Heart right ventricle (tissue), 16 donors: Measurements from ENCODE around the gene SLC12A3. TPM values are rescaled to one million over a fixed set of nuclear protein-coding genes. Genes with fewer than 3 reads are reported as not detected.

Experiments
- ATAC-seq, 8 donors: fragments of 200-7000 bp; cut with Tn5 transposase; one replicate each; pipeline ENCODE4 v1.9.1; 2020; ENCODE audit warnings: mild to moderate bottlenecking in 8 of 8, moderate library complexity in 8 of 8, moderate number of reproducible peaks in 1 of 8
- DNase-seq, 2 donors: peaks; one replicate each; pipeline ENCODE4 v3.0.0-alpha.2; 2020
- H3K27ac ChIP-seq, 10 donors: fragments of 200-600 bp; sonication (generic) in 2 of 10; one replicate each; pipeline versions ENCODE4 v1.5.0 to v1.8.0; 2020 to 2022; ENCODE audit warnings: mild to moderate bottlenecking in 3 of 10
- H3K27me3 ChIP-seq, 7 donors: fragments of 200-600 bp; one replicate each; pipeline ENCODE4 v1.8.0; 2021 to 2022; ENCODE audit warnings: mild to moderate bottlenecking in 2 of 7
- H3K36me3 ChIP-seq, 9 donors: fragments of 200-600 bp; sonication (generic) in 1 of 9; one replicate each; pipeline versions ENCODE4 v1.5.0 to v1.8.0; 2020 to 2022; ENCODE audit warnings: mild to moderate bottlenecking in 2 of 9
- H3K4me1 ChIP-seq, 9 donors: fragments of 200-600 bp; sonication (generic) in 1 of 9; one replicate each; pipeline versions ENCODE4 v1.5.0 to v1.8.0; 2020 to 2022; ENCODE audit warnings: mild to moderate bottlenecking in 4 of 9
- H3K4me3 ChIP-seq, 10 donors: fragments of 200-600 bp; sonication (generic) in 2 of 10; one replicate each; pipeline versions ENCODE4 v1.5.0 to v1.8.0; 2020 to 2022; ENCODE audit warnings: mild to moderate bottlenecking in 7 of 10, moderate library complexity in 2 of 10
- H3K9me3 ChIP-seq, 11 donors: fragments of 200-600 bp in 10 of 11; sonication (generic) in 2 of 11; one replicate each; pipeline versions ENCODE4 v1.5.0 to v1.8.0; 2013 to 2022; ENCODE audit warnings: mild to moderate bottlenecking in 2 of 11, control low read depth in 1 of 11, moderate library complexity in 1 of 11
- WGBS, 2 donors: extraction: QIAGEN DNeasy Blood & Tissue Kit; methylation state at CpG; one replicate each; pipeline ENCODE4 v1.1.7; 2013; ENCODE audit warnings: inconsistent platforms in 1 of 2; 5-methylcytosine and 5-hydroxymethylcytosine counted together
- intact Hi-C, 10 donors: fragments of 100-400 bp; cut with DNase I; formaldehyde crosslinking; loops; one replicate each; pipeline versions ENCODE4 v1.11.1 to v1.14.2; 2022
- polyA plus RNA-seq, 2 donors: library from polyadenylated mRNA; stranded (reverse); fragments of 200-250 nt; gene quantifications; one replicate each; pipeline ENCODE4 v1.2.3, GENCODE V29; 2013
- total RNA-seq, 10 donors: library from RNA; stranded (reverse); fragmentation: NEBNext Ultra II Directional in 3 of 10; extraction: Animal tissue kit (Norgen Biotek cat#: 25700) in 3 of 10; gene quantifications; one replicate each; pipeline versions ENCODE4 v1.2.1 to v1.2.4, GENCODE V29; 2021 to 2023
- TF ChIP-seq, protein P1 (sequence below), 9 donors: fragments of 200-600 bp; sonication (generic) in 2 of 9; IDR thresholded peaks; one replicate each; pipeline versions ENCODE4 v1.5.0 to v1.8.0; 2021 to 2022; ENCODE audit warnings: antibody characterized with exemption in 9 of 9, mild to moderate bottlenecking in 5 of 9, moderate library complexity in 1 of 9
- donor health status: Arrhythmogenic right ventricular cardiomyopathy.
- donor health status: ischemic (EF 13 %, LVEDD 7.1; RV severe dilation, severe dysfunction).
- donor health status: healthy with polysubstance abuse.
- donor health status: DM: no; HTN: yes; CAD: no.
- donor health status: DM: no; HTN: no; CAD: no.
- donor health status: ischemic (EF 25% LVEDD 6.9; RV normal size, moderate dysfunction).
- donor health status: ischemic (EF 25% LVEDD 5.7; RV mildly dilated, moderate dysfunction).
- donor health status: healthy.
- donor health status: DM: yes; HTN: yes; CAD: no.
- donor health status: Ischemic cardiomyopathy.
- donor health status: ischemic (EF 35%, LVEDD 5.7; RV mildly dilated, moderate dysfunction).
- donor health status: nonischemic (EF 11% LVEDD 7.7; RV severe dilation, severe dysfunction).
- donor health status: DM: yes; HTN: yes; CAD: no.
- donor health status: PGD.
- donor health status: ischemic (EF 29% LVEDD 5.4; RV normal size, mild dysfunction).
- donor health status: nonischemic (EF 23%, LVEDD 6.1; RV moderate dilation, normal function).

SLC12A3 gene
- total and polyA plus RNA-seq, 12 donors: not detected

DNA sequence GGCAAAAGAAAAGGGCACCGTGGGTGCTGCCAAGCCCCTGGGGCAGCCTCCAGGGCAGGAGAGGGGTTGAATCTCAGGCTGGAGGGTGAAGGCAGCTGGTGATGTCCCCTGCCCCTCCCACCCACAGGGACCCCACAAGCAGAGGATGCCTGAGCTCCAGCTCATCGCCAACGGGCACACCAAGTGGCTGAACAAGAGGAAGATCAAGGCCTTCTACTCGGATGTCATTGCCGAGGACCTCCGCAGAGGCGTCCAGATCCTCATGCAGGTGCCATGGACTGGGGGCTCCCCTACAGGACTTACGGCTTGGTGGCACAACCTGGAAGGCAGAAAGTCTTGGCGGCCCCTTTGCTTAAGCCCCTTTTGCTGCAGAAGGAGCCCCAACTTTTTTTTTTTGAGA lies 21.8 kb downstream of the SLC12A3 start:
- ATAC-seq (no peak), DNase-seq (no peak)
- intact Hi-C loops: no loop called here
- H3K4me1 ChIP-seq: no peaks in the 10 kb centered on the region
- 83 to 84% methylated on average over 9 of the region's 9 CpGs for WGBS, 2 donors
- H3K27ac ChIP-seq: no peak overlapping the region
- no peaks in the 10 kb centered on the region for H3K36me3 ChIP-seq
- H3K9me3 ChIP-seq: no peaks in the 10 kb centered on the region
- no peaks in the 10 kb centered on the region for H3K27me3 ChIP-seq
- H3K4me3 ChIP-seq: no peak overlapping the region
- TF ChIP-seq, protein P1, sequence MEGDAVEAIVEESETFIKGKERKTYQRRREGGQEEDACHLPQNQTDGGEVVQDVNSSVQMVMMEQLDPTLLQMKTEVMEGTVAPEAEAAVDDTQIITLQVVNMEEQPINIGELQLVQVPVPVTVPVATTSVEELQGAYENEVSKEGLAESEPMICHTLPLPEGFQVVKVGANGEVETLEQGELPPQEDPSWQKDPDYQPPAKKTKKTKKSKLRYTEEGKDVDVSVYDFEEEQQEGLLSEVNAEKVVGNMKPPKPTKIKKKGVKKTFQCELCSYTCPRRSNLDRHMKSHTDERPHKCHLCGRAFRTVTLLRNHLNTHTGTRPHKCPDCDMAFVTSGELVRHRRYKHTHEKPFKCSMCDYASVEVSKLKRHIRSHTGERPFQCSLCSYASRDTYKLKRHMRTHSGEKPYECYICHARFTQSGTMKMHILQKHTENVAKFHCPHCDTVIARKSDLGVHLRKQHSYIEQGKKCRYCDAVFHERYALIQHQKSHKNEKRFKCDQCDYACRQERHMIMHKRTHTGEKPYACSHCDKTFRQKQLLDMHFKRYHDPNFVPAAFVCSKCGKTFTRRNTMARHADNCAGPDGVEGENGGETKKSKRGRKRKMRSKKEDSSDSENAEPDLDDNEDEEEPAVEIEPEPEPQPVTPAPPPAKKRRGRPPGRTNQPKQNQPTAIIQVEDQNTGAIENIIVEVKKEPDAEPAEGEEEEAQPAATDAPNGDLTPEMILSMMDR (IDR thresholded peaks at IDR 0.05): no peak

DNA sequence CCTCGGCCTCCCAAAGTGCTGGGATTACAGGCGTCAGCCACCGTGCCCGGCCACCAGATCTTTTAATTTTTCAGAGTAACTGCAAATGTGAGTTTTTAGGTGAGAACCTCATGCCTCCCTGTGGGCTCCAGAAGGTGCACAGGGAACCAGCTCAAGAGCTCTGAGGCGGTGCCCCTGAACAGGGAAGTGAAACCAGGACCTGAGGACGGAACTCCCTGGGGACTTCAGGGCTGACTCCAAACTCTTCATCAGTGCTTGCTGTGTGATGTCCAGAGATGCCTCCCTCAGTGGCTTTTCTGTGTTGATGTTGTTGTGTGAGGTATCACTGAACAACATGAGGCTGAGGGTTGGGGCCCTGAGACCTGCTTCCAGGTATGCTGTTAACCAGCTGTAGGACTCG lies 23.8 kb downstream of the SLC12A3 start:
- 89 to 90% methylated on average over 7 of the region's 7 CpGs for WGBS, 2 donors
- DNase-seq: no peak
- TF ChIP-seq, protein P1 (IDR thresholded peaks at IDR 0.05): no peak
- no peak overlapping the region for H3K4me3 ChIP-seq
- H3K36me3 ChIP-seq: no peaks in the 10 kb centered on the region
- no peaks in the 10 kb centered on the region for H3K4me1 ChIP-seq
- ATAC-seq: no peak
- no peak overlapping the region for H3K27ac ChIP-seq
- no peaks in the 10 kb centered on the region for H3K9me3 ChIP-seq
- intact Hi-C loops: no loop called here
- H3K27me3 ChIP-seq: no peaks in the 10 kb centered on the region

DNA sequence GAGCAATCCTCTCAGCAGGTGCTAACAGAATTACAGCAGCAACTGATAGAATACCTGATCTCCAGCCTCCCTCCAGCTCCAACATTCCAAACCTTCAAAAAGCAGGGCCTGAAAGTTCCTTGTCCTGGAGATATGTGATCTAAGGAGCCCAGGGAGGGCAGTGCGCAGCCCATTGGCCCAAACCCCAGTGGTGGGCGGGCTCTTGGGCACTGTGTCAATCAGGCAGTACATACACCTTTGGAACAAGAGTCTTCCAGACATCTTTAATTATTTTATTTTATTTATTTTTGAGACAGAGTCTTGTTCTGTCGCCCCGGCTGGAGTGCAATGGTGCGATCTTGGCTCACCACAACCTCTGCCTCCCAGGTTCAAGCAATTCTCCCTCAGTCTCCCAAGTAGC lies 24.2 kb downstream of the SLC12A3 start:
- ATAC-seq (no peak), DNase-seq (no peak)
- intact Hi-C loops: no loop called here
- 94% methylated on average over 5 of the region's 5 CpGs for WGBS, 2 donors
- Histone ChIP-seq H3K9me3 (no peaks in the 10 kb centered on the region), H3K27ac (no peak overlapping the region), H3K36me3 (no peaks in the 10 kb centered on the region), H3K4me1 (no peaks in the 10 kb centered on the region), H3K4me3 (no peak overlapping the region), H3K27me3 (no peaks in the 10 kb centered on the region)
- TF ChIP-seq, protein P1 (IDR thresholded peaks at IDR 0.05): no peak

DNA sequence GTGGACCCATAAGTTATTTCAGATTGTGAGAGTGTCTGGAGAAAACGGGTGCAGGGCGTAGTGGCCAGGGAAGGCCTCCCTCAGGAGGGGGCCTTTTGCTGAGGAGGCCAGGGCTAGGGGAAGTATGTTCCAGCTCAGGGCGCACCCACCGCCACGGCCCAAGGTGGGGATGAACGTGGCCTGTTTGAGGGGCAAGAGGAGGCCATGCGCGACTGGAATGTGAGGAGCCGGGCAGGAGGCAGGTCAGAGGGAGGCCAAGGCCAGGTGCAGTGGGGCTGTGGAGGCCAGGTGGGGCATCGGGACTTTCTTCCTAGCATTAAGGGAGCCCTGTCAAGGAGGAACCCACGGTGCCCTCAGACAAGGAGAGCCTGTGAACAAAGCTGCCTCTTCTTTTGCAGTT lies 26.7 kb downstream of the SLC12A3 start:
- intact Hi-C loops: no loop called here
- Histone ChIP-seq H3K4me1 (no peaks in the 10 kb centered on the region), H3K9me3 (no peaks in the 10 kb centered on the region), H3K27ac (no peak overlapping the region), H3K4me3 (no peak overlapping the region), H3K36me3 (no peaks in the 10 kb centered on the region), H3K27me3 (no peaks in the 10 kb centered on the region)
- WGBS, 2 donors: 79 to 82% methylated on average over 11 of the region's 11 CpGs
- no peak for DNase-seq
- TF ChIP-seq, protein P1 (IDR thresholded peaks at IDR 0.05): no peak
- ATAC-seq: no peak

DNA sequence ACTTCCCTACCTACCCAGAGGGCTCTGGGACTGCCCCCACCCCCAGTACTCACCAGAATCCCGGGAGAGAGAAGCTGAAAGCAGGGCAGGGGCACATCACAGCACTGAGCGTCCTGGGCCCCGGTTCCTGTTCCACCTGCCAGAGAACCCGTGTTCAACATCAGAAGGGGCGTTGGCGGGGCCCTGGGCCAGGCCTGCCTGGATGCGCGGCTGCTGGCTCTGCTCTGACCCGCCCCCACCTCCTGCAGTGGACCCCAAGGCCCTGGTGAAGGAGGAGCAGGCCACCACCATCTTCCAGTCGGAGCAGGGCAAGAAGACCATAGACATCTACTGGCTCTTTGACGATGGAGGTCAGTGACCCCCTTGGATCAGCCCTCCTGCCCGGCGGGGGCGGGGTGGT lies 27.7 kb downstream of the SLC12A3 start:
- 82 to 86% methylated on average over 14 of the region's 14 CpGs for WGBS, 2 donors
- no peak overlapping the region for H3K4me3 ChIP-seq
- no peak for DNase-seq

More for the DNA sequence above, 27.7 kb downstream of the SLC12A3 start:
- intact Hi-C loops: no loop called here
- no peak overlapping the region for H3K27ac ChIP-seq
- TF ChIP-seq, protein P1 (IDR thresholded peaks at IDR 0.05): no peak
- no peak for ATAC-seq
- no peaks in the 10 kb centered on the region for H3K9me3 ChIP-seq
- H3K4me1 ChIP-seq: no peaks in the 10 kb centered on the region
- H3K27me3 ChIP-seq: no peaks in the 10 kb centered on the region
- H3K36me3 ChIP-seq: no peaks in the 10 kb centered on the region
